SU-DHL-6 (cell line): ENCODE data around the gene TIMM10.

Source experiments
- H2AFZ ChIP-seq: fragments of 200-600 bp; sonication (generic); 2 replicates; pipeline ENCODE4 v1.6.1; 2014; ENCODE audit warnings: low read depth, mild to moderate bottlenecking, moderate library complexity, mixed read lengths, antibody characterized with exemption, low read length; ENCODE audit not compliant: severe bottlenecking
- H3F3A ChIP-seq: fragments of 200-600 bp; shearing (Covaris generic); 2 replicates; pipeline ENCODE4 v1.6.0; 2016; ENCODE audit warnings: antibody characterized with exemption, mild to moderate bottlenecking; ENCODE audit not compliant: insufficient read depth
- H3K27ac ChIP-seq: fragments of 200-600 bp; sonication (generic); 2 replicates; pipeline ENCODE4 v1.5.1; 2016; ENCODE audit warnings: low read depth, mild to moderate bottlenecking, low read length, moderate library complexity, mixed read lengths
- H3K27me3 ChIP-seq: fragments of 200-600 bp; sonication (generic), shearing (Covaris generic); 2 replicates; pipeline ENCODE4 v1.6.0; 2014; ENCODE audit warnings: mild to moderate bottlenecking, low read length
- H3K36me3 ChIP-seq: fragments of 200-600 bp; sonication (generic); 2 replicates; pipeline ENCODE4 v1.6.1; 2014; ENCODE audit warnings: mild to moderate bottlenecking, low read length, mixed read lengths
- H3K4me2 ChIP-seq: fragments of 300-600, 200-600 bp; shearing (Covaris generic), sonication (generic); 2 replicates; pipeline ENCODE4 v1.6.0; 2014; ENCODE audit warnings: low read length, low read depth, mild to moderate bottlenecking; ENCODE audit not compliant: poor library complexity, severe bottlenecking
- H3K4me3 ChIP-seq: fragments of 200-600 bp; sonication (generic); 2 replicates; pipeline ENCODE4 v1.5.1; 2014; ENCODE audit warnings: antibody characterized with exemption, low read length, mild to moderate bottlenecking, mixed read lengths; ENCODE audit not compliant: insufficient read depth, poor library complexity, severe bottlenecking
- H3K79me2 ChIP-seq: fragments of 200-600 bp; sonication (generic); 2 replicates; pipeline ENCODE4 v1.6.1; 2014; ENCODE audit warnings: mild to moderate bottlenecking, low read length, moderate library complexity; ENCODE audit not compliant: insufficient read depth
- H3K9ac ChIP-seq: fragments of 200-600 bp; sonication (generic); 2 replicates; pipeline ENCODE4 v1.7.0; 2014; ENCODE audit warnings: mild to moderate bottlenecking, low read length
- H3K9me2 ChIP-seq: fragments of 200-600 bp; sonication (generic); replicated peaks from 2 replicates; pipeline ENCODE4 v1.6.1; 2014; ENCODE audit warnings: low read length; ENCODE audit not compliant: insufficient read depth
- H3K9me3 ChIP-seq: fragments of 200-600 bp; sonication (generic); 2 replicates; pipeline ENCODE4 v1.6.1; 2014; ENCODE audit warnings: low read length, mixed read lengths; ENCODE audit not compliant: insufficient read depth
- H4K20me1 ChIP-seq: fragments of 200-600 bp; sonication (generic); 2 replicates; pipeline ENCODE4 v1.6.1; 2014; ENCODE audit warnings: low read depth, mild to moderate bottlenecking, antibody characterized with exemption, low read length, moderate library complexity, mixed read lengths
- CTCF ChIP-seq: fragments of 200-600 bp; sonication (generic); IDR thresholded peaks from one replicate; pipeline ENCODE4 v1.5.1; 2017; ENCODE audit warnings: antibody characterized with exemption, mild to moderate bottlenecking, low read length, moderate library complexity; ENCODE audit not compliant: insufficient read depth, poor library complexity, severe bottlenecking
- EZH2phosphoT487 ChIP-seq: fragments of 200-600 bp; sonication (generic), shearing (Covaris generic); conservative IDR thresholded peaks from 2 replicates; pipeline ENCODE4 v1.6.1; 2018; ENCODE audit warnings: mild to moderate bottlenecking, antibody characterized with exemption, low read length, moderate library complexity, mixed read lengths

Gene TIMM10

GRCh38 chr11:57484141-57484710 lies 46.3 kb downstream of the TIMM10 start:
- no peak overlapping the region for H3K9ac ChIP-seq
- no peak overlapping the region for H3K4me3 ChIP-seq
- H3K9me2 ChIP-seq, result no peaks in the 10 kb centered on the region
- no peak overlapping the region for H2AFZ ChIP-seq
- H3K9me3 ChIP-seq, result no peaks in the 10 kb centered on the region
- H3K36me3 ChIP-seq, result 0 out of 2 replicates have a peak, but pooled peaks cover 12% of the 10 kb centered on the region
- no peaks in the 10 kb centered on the region for H3K79me2 ChIP-seq
- no peak overlapping the region for H3K4me2 ChIP-seq
- TF ChIP-seq CTCF, result no peak
- no peak for TF ChIP-seq EZH2phosphoT487
- H3F3A ChIP-seq, result no peaks in the 10 kb centered on the region
- H3K27me3 ChIP-seq, result no peaks in the 10 kb centered on the region
- H4K20me1 ChIP-seq, result no peaks in the 10 kb centered on the region
- H3K27ac ChIP-seq, result no peak overlapping the region

- Histone ChIP-seq H3K79me2 (no peaks in the 10 kb centered on the region), H4K20me1 (no peaks in the 10 kb centered on the region), H3K9me3 (no peaks in the 10 kb centered on the region), H3F3A (no peaks in the 10 kb centered on the region), H3K4me3 (no peak overlapping the region), H2AFZ (no peak overlapping the region), H3K27ac (no peak overlapping the region), H3K36me3 (0 out of 2 replicates have a peak, but pooled peaks cover 12% of the 10 kb centered on the region), H3K9ac (no peak overlapping the region), H3K9me2 (no peaks in the 10 kb centered on the region), H3K4me2 (peak overlapping the region; percentile 16), H3K27me3 (no peaks in the 10 kb centered on the region)
- TF ChIP-seq EZH2phosphoT487, result no peak
- no peak for TF ChIP-seq CTCF
These were observed 47.0 kb downstream of the TIMM10 start for GRCh38 chr11:57483562-57483918.

- Histone ChIP-seq H3K36me3 (0 out of 2 replicates have a peak, but pooled peaks cover 12% of the 10 kb centered on the region), H3K4me3 (no peak overlapping the region), H2AFZ (no peak overlapping the region), H3K79me2 (no peaks in the 10 kb centered on the region), H3K9me3 (no peaks in the 10 kb centered on the region), H4K20me1 (no peaks in the 10 kb centered on the region), H3F3A (no peaks in the 10 kb centered on the region), H3K27me3 (no peaks in the 10 kb centered on the region), H3K9ac (no peak overlapping the region), H3K27ac (no peak overlapping the region), H3K9me2 (no peaks in the 10 kb centered on the region), H3K4me2 (peak overlapping the region; percentile 16)
- no peak for TF ChIP-seq EZH2phosphoT487
- peak; percentile 29 for TF ChIP-seq CTCF
These were observed 47.6 kb downstream of the TIMM10 start for GRCh38 chr11:57482782-57483561.
